Bone marrow (tissue), 2 donors: ENCODE measurements around the gene PLXDC1.

Source experiments
- DNase-seq, 2 donors: peaks; one replicate each; lab custom pipeline; 2025; lab: John Stamatoyannopoulos, UW

Gene PLXDC1

GRCh38 chr17:39096508-39097149 is 54.8 kb downstream of the PLXDC1 start:
- DNase-seq = peak in 1 of 2 donors; percentile 39

GRCh38 chr17:39095309-39095686 is 56.1 kb downstream of the PLXDC1 start:
- no peak for DNase-seq

GRCh38 chr17:39094607-39095308 is 56.7 kb downstream of the PLXDC1 start:
- no peak for DNase-seq

GRCh38 chr17:39092692-39093230 is 58.7 kb downstream of the PLXDC1 start:
- no peak for DNase-seq

GRCh38 chr17:39090908-39091665 is 60.4 kb downstream of the PLXDC1 start:
- DNase-seq = no peak

GRCh38 chr17:39090400-39090799 is 61.0 kb downstream of the PLXDC1 start:
- DNase-seq = no peak

GRCh38 chr17:39084558-39084957 is 66.9 kb downstream of the PLXDC1 start:
- DNase-seq = no peak

GRCh38 chr17:39083270-39083669 is 68.2 kb downstream of the PLXDC1 start:
- DNase-seq = no peak

- no peak for DNase-seq
Measured at GRCh38 chr17:39082482-39082881, 69.0 kb downstream of the PLXDC1 start.

- no peak for DNase-seq
Measured at GRCh38 chr17:39081851-39082250, 69.6 kb downstream of the PLXDC1 start.

GRCh38 chr17:39080421-39081078 is 70.9 kb downstream of the PLXDC1 start:
- no peak for DNase-seq

- DNase-seq = no peak
Measured at GRCh38 chr17:39079836-39080235, 71.6 kb downstream of the PLXDC1 start.

- no peak for DNase-seq
Measured at GRCh38 chr17:39077866-39078265, 73.6 kb downstream of the PLXDC1 start.

GRCh38 chr17:39077252-39077651 is 74.2 kb downstream of the PLXDC1 start:
- no peak for DNase-seq

- no peak for DNase-seq
Measured at GRCh38 chr17:39074676-39075075, 76.8 kb downstream of the PLXDC1 start.

- no peak for DNase-seq
Measured at GRCh38 chr17:39073916-39074315, 77.5 kb downstream of the PLXDC1 start.

GRCh38 chr17:39073353-39073752 is 78.1 kb downstream of the PLXDC1 start:
- DNase-seq = no peak

GRCh38 chr17:39071573-39071972 is 79.9 kb downstream of the PLXDC1 start:
- no peak for DNase-seq

GRCh38 chr17:39069114-39069756 is 82.2 kb downstream of the PLXDC1 start:
- DNase-seq = peak in 1 of 2 donors; percentile 51

GRCh38 chr17:39064819-39065218 is 86.6 kb downstream of the PLXDC1 start:
- DNase-seq = no peak

- DNase-seq = no peak
Measured at GRCh38 chr17:39064374-39064773, 87.1 kb downstream of the PLXDC1 start.

GRCh38 chr17:39063681-39064069 is 87.8 kb downstream of the PLXDC1 start:
- DNase-seq = no peak
